NCI-H187 treated with DMSO at 0.1 percent for 48 hours (cell line): ENCODE measurements around the gene PTTG1IP2.

Experiments used
- DNase-seq: peaks from one replicate; lab custom pipeline; 2025; lab: John Stamatoyannopoulos, UW

PTTG1IP2 gene

DNA sequence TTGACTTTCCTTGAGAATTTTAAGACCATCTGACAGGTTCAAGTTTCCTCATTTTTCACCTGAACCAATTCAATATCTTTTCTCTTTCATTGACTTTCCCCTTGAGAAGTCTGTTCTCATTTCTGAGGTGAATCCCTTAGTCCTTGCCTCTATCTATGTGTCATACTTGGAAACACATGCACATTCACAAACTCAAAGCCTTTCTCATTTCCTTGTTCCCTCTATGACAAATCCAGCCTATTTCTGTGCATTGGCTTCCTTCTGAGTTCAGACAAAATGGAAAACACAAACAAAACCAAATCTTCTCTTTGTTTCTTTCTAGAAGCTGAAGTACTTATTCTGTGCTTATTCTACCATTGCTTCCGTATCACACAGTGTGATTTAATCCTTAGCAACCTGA, 13.8 kb downstream of the PTTG1IP2 start:
- no peak for DNase-seq

DNA sequence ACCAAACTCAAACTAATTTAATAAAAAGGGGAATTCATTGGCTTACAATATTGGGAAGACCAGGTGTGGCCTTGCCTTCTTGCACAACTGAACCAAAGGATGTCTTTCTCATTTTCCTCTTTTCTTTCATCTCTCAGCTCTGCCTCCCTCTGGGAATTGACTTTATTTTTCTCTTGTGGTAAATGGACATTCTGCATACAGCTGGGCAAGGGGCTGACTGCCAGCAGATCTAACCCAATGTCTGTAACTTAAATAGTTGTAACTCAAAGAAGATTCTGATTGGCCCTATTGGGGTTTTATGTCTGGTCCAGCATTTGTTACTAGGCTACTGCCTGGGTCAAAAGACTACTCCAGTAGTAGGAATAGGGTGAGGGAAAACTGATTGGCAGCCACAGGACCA, 15.3 kb downstream of the PTTG1IP2 start:
- no peak for DNase-seq

DNA sequence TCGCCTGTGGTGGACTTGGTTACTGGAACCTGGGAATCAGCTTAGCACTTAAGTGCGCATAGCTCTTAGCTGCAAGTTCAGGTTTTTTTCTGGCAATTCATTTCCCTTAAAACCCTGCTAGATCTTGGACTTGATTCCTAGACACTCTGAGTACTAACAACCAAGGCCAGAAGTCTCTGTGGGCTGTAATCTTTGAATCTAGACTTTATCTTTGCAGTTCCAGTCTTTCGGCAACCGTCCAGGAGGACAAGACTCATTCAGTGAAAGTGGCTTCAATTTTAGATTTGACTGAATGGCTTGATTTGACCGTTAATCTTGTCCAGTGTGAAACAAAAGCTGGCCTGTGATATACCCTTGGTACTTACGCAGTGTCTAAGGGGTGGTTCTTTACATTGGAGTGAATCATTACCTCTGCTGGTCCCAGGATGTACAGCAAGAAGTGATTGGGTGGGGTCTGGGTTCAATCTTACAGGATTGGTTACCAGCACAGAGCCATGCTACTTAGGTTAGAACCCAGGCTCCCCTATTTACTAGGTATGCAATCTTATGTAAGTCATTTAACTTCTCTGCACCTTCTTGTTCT, 16.4 kb downstream of the PTTG1IP2 start:
- DNase-seq, result no peak

- DNase-seq, result no peak
Measured at GRCh38 chr7:90487808-90488207, 18.4 kb downstream of the PTTG1IP2 start.

DNA sequence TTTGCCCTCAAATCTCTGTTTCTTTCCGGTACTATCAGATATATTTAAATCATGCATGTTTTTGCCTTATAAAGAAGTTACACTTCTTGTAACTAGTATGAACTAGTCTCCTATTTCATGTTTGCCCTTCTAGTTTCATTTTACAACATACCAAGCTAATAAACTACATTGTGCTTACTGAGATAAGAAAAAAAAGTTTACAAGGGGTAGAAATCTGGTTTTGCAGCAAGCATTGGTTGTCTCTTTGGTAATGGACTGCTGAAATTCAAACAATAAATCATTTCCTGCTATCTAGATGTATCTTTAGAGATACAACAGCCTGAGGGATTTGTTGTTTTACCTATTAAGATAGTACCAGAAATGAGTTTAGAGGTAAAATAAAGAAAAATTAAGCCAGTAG, 18.8 kb downstream of the PTTG1IP2 start:
- DNase-seq, result no peak

GRCh38 chr7:90492250-90492649, 22.8 kb downstream of the PTTG1IP2 start:
- no peak for DNase-seq

DNA sequence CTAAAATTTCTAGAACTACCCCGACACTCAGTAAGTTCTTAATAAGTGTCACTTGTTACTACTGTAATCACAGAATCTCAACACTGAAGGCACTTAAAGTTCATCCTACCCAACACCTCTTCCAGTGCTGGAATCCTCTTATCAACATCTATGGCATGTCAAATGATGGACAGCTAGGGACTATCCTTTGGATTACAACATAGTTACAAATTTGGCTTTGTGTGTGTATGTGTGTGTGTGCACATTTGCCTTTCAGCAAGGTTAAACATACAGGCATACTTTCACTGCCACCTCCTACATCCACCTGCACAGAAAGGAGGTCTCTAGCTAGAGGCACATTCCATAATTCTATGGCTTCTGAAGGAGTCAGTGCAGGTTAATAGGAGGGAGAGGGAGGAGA, 25.8 kb downstream of the PTTG1IP2 start:
- no peak for DNase-seq

GRCh38 chr7:90502539-90502938, 33.1 kb downstream of the PTTG1IP2 start:
- no peak for DNase-seq

DNA sequence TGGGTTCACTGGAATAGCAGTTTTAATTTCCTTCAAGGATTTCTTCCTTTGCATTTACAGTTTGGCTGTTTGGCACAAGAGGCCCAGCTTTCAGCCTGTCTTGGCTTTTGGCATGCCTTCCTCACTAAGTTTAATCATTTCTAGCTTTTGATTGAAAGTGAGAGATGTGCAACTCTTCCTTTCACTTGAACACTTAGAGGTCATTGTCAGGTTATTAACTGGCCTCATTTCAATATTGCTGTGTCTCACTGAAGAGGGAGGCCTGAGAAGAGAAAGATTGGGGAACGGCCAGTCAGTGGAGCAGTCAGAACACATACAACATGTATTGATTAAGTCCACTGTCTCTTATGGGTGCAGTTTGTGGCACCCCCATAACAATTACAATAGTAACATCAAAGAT, 33.9 kb downstream of the PTTG1IP2 start:
- DNase-seq, result no peak

- no peak for DNase-seq
Measured at GRCh38 chr7:90507692-90508091, 38.3 kb downstream of the PTTG1IP2 start.

- DNase-seq, result no peak
Measured at GRCh38 chr7:90511776-90512175, 42.3 kb downstream of the PTTG1IP2 start.

DNA sequence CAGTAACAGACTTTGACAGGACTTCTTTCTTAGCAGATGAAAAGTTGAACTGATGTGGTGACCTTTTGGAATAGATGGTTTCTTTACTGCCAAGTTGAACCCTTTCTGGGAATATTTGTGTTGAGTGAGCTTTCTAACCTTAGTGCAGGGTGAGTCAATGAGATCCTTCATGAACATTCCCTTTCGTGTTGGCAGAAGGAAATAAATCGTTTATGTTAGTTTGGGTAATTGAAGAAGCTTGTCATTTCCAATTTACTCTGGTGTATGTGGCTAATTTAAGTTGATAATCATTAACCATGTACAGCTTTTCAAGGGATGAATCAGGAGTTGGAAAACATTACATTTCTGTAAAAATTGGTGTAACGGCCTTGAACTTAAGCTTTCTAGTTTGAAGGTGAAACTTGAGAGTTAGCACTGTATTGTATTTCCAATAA, 43.4 kb downstream of the PTTG1IP2 start:
- no peak for DNase-seq

DNA sequence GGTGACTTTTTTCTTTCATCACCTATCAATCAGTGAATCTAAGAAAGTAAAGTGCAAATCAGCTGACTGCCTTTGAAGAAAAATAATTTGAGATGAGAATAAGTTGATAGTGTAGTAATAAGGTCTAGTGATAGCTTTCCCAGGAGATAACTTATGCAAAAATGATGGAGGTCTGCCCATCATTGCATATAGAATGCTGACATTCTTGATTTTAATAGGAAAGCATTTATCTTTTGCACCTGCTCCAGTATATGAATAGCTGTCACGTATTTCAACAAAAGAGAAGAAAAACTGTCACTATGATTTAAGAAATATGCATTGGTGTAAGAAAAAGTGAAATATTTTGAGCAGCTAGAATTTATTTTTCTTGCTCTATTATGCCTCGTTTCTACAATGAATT, 46.8 kb downstream of the PTTG1IP2 start:
- DNase-seq, result no peak

- DNase-seq, result no peak
Measured at GRCh38 chr7:90518630-90519029, 49.2 kb downstream of the PTTG1IP2 start.

GRCh38 chr7:90520484-90520883, 51.0 kb downstream of the PTTG1IP2 start:
- DNase-seq, result no peak

DNA sequence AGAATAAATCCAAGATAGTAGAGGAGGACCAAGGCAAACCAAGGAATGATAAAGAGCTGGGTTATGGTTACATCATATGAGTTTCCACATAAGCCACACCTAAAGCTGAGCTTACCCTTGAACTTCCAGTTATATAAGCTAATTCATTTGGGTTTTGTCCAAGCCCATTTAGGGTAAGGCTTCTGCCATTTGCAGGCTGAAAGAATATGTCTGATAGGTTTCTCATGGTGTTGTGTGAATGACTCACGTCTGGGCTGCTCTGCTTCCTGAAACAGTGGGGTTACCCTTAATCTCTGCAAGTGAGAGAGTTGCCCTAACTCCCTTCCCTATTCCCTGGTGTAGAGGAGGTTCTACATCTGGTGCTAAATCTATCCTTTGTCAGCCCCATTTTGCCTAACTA, 60.8 kb downstream of the PTTG1IP2 start:
- no peak for DNase-seq

GRCh38 chr7:90532231-90532929, 62.9 kb downstream of the PTTG1IP2 start:
- no peak for DNase-seq

DNA sequence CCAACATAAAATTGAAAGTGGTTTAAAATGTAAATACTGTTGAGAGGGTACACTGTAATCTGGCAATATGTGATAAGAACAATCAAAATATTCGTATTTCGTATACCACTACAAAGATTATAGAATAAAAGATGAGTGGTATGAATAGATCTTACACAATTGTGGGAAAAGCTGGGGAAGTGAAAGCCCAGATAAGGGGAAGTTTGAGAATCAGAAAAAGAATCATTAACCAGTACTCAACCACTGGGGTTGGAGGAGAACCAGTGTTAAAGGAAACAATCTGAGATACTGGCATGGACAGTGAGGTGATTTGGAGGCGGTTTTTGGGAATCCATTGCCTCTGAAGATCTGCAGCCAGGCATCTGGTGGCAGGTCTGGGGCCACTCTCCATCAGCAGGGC, 67.0 kb downstream of the PTTG1IP2 start:
- no peak for DNase-seq

DNA sequence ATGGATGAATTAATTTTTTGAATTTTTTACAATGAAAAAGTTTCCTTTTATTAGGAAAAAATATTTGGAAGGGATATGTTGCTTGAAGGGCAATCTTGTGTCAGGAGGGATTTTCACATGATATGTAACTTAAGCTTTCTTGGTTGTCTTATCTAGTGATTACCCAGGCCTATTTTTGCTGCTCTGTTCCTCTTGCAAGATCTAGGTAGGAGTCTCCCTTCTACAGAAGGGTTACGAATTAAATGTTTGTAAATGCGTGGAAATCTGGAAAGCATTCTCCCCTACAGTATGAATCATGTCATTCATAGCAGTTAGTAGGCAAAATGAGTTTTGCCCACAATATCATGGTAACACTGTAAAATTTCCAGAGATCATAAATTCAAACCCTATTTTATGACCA, 69.0 kb downstream of the PTTG1IP2 start:
- DNase-seq, result no peak

GRCh38 chr7:90540406-90540805, 71.0 kb downstream of the PTTG1IP2 start:
- DNase-seq, result no peak

DNA sequence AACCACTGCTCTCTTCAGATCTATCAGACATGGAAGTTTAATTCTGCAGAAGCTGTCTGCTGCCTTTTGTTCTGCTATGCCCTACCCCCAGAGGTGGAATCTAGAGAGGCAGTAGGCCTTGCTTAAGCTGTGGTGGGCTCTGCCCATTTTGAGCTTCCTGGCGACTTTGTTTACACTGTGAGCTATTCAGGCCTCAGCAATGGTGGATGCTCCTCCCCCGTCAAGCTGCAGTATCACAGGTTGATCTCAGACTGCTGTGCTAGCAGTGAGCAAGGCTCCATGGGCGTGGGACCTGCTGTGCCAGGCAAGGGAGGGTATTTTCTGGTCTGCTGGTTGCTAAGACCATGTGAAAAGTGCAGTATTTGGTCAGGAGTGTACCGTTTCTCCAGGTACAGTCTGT, 81.6 kb downstream of the PTTG1IP2 start:
- DNase-seq, result no peak

- DNase-seq, result no peak
Measured at GRCh38 chr7:90552521-90552920, 83.1 kb downstream of the PTTG1IP2 start.

- DNase-seq, result no peak
Measured at GRCh38 chr7:90560730-90561129, 91.3 kb downstream of the PTTG1IP2 start.
